DND-41 (cell line): ENCODE results near the gene SUN3.
A peak's percentile ranks its signal among the peaks of the same experiment; 100 is the strongest.

Experiments
- ATAC-seq: fragments of 200-7000 bp; cut with Tn5 transposase; 3 replicates; pipeline ENCODE4 v1.9.1; 2021; ENCODE audit warnings: low read depth; ENCODE audit not compliant: insufficient read depth
- DNase-seq: peaks from one replicate; pipeline ENCODE4 v3.0.0-alpha.2; 2020
- H2AFZ ChIP-seq: 2 replicates; pipeline ENCODE4 v1.6.0; 2012; ENCODE audit warnings: low read depth, low read length
- H3K27ac ChIP-seq: 2 replicates; pipeline ENCODE4 v1.5.1; 2012; ENCODE audit warnings: low read length, inconsistent platforms
- H3K27me3 ChIP-seq: fragments of 200-600 bp; sonication (generic); 2 replicates; pipeline ENCODE4 v1.6.0; 2012; ENCODE audit warnings: low read length, mild to moderate bottlenecking, inconsistent platforms; ENCODE audit not compliant: insufficient read depth, poor library complexity
- H3K36me3 ChIP-seq: 2 replicates; pipeline ENCODE4 v1.5.1; 2012; ENCODE audit warnings: low read length, inconsistent platforms; ENCODE audit not compliant: insufficient read depth
- H3K4me1 ChIP-seq: 2 replicates; pipeline ENCODE4 v1.5.1; 2012; ENCODE audit warnings: mild to moderate bottlenecking, low read length; ENCODE audit not compliant: insufficient read depth
- H3K4me2 ChIP-seq: 2 replicates; pipeline ENCODE4 v1.6.0; 2012; ENCODE audit warnings: mild to moderate bottlenecking, moderate library complexity, low read length, inconsistent platforms; ENCODE audit not compliant: insufficient read depth
- H3K4me3 ChIP-seq, 2 experiments: fragments of 200-600 bp in 1 of 2; shearing (Covaris generic) in 1 of 2; 2 replicates each; pipeline ENCODE4 v1.5.1; 2012 to 2016; ENCODE audit warnings: inconsistent platforms in 2 of 2, low read length in 2 of 2, mild to moderate bottlenecking in 2 of 2, low read depth in 1 of 2, moderate library complexity in 1 of 2
- H3K79me2 ChIP-seq: 2 replicates; pipeline ENCODE4 v1.6.0; 2012; ENCODE audit warnings: low read length, inconsistent platforms; ENCODE audit not compliant: insufficient read depth
- H3K9ac ChIP-seq: 2 replicates; pipeline ENCODE4 v1.6.0; 2012; ENCODE audit warnings: low read depth, mild to moderate bottlenecking, inconsistent platforms, low read length, moderate library complexity
- H3K9me3 ChIP-seq: 2 replicates; pipeline ENCODE4 v1.5.1; 2012; ENCODE audit warnings: low read length, moderate library complexity, mild to moderate bottlenecking, inconsistent platforms; ENCODE audit not compliant: insufficient read depth, severe bottlenecking
- H4K20me1 ChIP-seq: 2 replicates; pipeline ENCODE4 v1.6.0; 2012; ENCODE audit warnings: low read length; ENCODE audit not compliant: insufficient read depth
- CTCF ChIP-seq: IDR thresholded peaks from 2 replicates; pipeline ENCODE4 v1.5.1; 2012; ENCODE audit warnings: borderline replicate concordance, low read length, moderate library complexity, mild to moderate bottlenecking; ENCODE audit not compliant: poor library complexity, severe bottlenecking; ENCODE audit errors: extremely low read depth
- EZH2 ChIP-seq: IDR thresholded peaks from 3 replicates; pipeline ENCODE4 v1.6.1; 2012; ENCODE audit warnings: borderline replicate concordance, low read depth, mild to moderate bottlenecking, moderate library complexity, low read length, inconsistent platforms; ENCODE audit not compliant: severe bottlenecking

The SUN3 gene

DNA sequence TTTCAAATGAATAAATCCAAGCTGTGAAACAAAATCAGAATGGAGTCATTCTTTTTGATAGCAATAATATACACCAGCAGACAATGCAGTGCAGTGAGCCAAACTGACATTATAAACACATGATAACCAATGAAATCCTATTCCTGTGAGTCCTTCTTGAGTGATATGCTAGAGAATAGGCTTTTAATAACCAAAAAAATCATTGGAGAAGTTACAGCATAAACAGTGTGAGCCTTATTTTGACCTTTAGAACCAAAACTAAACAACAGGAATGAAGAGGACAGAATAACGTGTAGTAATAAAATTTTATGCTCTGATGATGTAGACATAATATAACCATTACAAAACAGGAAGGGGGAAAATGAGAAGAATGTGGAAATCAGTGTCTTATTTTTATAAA, 58.1 kb downstream of the SUN3 start:
- DNase-seq (no peak), ATAC-seq (no peak)
- Histone ChIP-seq H3K9ac (no peak overlapping the region), H3K4me2 (no peak overlapping the region), H3K4me1 (no peaks in the 10 kb centered on the region), H3K9me3 (no peaks in the 10 kb centered on the region), H2AFZ (no peak overlapping the region), H3K27ac (no peak overlapping the region), H4K20me1 (0 out of 2 replicates have a peak, but pooled peaks cover 2% of the 10 kb centered on the region), H3K27me3 (no peaks in the 10 kb centered on the region), H3K4me3 (no peak overlapping the region), H3K79me2 (no peaks in the 10 kb centered on the region), H3K36me3 (peaks cover 28% of the 10 kb centered on the region)
- TF ChIP-seq EZH2, result no peak
- TF ChIP-seq CTCF, result no peak

- Histone ChIP-seq H3K4me2 (no peak overlapping the region), H3K27ac (no peak overlapping the region), H3K4me1 (no peaks in the 10 kb centered on the region), H2AFZ (no peak overlapping the region), H3K36me3 (peaks cover 35% of the 10 kb centered on the region), H3K9me3 (no peaks in the 10 kb centered on the region), H3K9ac (no peak overlapping the region), H3K79me2 (no peaks in the 10 kb centered on the region), H3K27me3 (no peaks in the 10 kb centered on the region), H3K4me3 (no peak overlapping the region), H4K20me1 (0 out of 2 replicates have a peak, but pooled peaks cover 4% of the 10 kb centered on the region)
- DNase-seq (peak; percentile 59), ATAC-seq (peak; percentile 87)
- TF ChIP-seq CTCF (peak; percentile 76), EZH2 (no peak)
Measured at GRCh38 chr7:47968847-47969774, 59.8 kb downstream of the SUN3 start.

DNA sequence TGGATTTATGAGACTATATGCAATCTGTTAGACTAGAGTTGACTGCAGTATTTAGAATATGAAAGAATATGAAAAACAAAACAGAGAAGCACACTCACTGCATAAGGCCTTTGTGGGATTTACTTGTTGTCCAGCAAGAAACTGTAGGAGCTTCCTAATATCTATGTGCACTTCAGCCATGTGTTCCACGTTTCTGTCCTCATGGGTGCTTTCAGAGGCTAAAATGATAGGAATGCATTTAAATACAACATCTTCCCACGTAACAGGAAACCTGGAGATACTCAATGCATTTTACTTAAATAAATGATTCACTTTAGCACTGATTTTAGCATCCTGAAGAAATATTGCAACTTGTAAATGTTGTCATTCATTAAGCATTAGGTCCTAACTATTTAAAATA, 61.2 kb downstream of the SUN3 start:
- TF ChIP-seq CTCF, result no peak
- no peak for TF ChIP-seq EZH2
- Histone ChIP-seq H3K36me3 (peaks cover 36% of the 10 kb centered on the region), H3K27ac (no peak overlapping the region), H3K4me1 (no peaks in the 10 kb centered on the region), H2AFZ (no peak overlapping the region), H3K79me2 (no peaks in the 10 kb centered on the region), H3K9ac (no peak overlapping the region), H4K20me1 (0 out of 2 replicates have a peak, but pooled peaks cover 4% of the 10 kb centered on the region), H3K9me3 (no peaks in the 10 kb centered on the region), H3K4me2 (no peak overlapping the region), H3K4me3 (no peak overlapping the region), H3K27me3 (no peaks in the 10 kb centered on the region)
- DNase-seq, result no peak
- ATAC-seq, result no peak
